HG03175 (cell line): ENCODE results near the gene RGP1.

Source experiments
- ATAC-seq: cut with Tn5 transposase; IDR thresholded peaks from one replicate; pipeline ENCODE4 v1.9.1; 2021; ENCODE audit warnings: mild to moderate bottlenecking, moderate library complexity; ENCODE audit not compliant: unreplicated experiment

The RGP1 gene

DNA sequence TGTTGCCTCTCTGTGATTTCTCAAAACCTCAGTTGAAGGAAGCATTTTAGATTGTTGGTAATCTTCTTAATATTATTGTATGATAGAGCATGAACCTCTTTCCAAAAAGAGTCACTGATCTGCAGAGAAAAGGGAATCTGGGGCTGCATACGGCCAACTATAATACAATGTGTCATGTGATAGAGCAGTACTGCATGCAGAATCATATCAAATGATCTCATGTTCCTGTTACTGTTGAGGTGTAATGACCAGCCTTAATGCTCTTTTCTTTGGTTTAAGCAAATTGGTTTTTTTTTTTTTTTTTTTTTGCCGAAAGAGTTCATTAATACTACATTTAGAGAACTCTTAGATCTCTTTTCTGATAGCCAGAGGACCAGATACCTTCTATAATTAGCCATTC lies 17.9 kb downstream of the RGP1 start:
- no peak for ATAC-seq

- no peak for ATAC-seq
Observed at GRCh38 chr9:35767458-35767857, 18.4 kb downstream of the RGP1 start.

- no peak for ATAC-seq
Observed at GRCh38 chr9:35769763-35770162, 20.7 kb downstream of the RGP1 start.

GRCh38 chr9:35771075-35771433 lies 22.0 kb downstream of the RGP1 start:
- ATAC-seq, result no peak

- ATAC-seq, result no peak
Observed at GRCh38 chr9:35771534-35771933, 22.4 kb downstream of the RGP1 start.

DNA sequence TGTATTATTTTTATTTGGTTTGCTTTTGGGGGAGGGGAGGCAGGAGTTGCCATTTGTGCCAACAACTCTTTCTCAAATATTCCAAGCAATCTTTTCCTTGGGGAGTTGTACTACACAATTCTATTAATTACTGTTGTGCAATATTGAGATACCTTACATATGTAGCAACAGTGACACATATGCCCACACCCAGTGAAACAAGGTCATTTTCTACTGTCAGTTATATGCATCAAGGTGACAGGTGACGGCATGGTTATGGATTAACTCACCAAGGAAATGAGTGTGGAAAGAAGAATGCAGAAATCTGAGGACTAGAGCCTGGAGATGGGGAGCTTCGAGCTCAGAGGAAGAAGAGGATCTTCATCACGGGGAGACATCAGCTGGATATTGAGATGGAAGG lies 22.9 kb downstream of the RGP1 start:
- ATAC-seq, result no peak

- ATAC-seq, result no peak
Observed at GRCh38 chr9:35774907-35775635, 26.0 kb downstream of the RGP1 start.

GRCh38 chr9:35776018-35776417 lies 26.9 kb downstream of the RGP1 start:
- no peak for ATAC-seq

- no peak for ATAC-seq
Observed at GRCh38 chr9:35778496-35778895, 29.4 kb downstream of the RGP1 start.

DNA sequence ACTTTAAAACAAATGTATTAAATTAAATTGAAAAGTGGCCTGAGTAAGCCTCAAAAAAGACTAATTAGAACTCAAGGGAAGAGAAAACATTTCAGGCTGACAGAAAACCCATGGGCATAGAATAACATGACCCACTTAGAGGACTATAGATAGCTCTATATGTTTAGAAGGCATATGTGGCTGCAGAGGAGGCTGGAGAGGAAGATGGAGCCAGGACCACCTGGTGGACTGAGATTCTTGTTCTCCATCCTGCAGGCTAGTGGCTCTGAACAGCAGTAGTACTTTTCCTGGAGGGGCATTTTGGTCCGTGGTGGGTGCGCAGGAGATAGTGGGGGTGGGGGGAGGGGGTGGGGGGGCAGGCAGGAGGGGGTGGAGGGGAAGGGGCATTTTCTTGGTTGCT lies 32.0 kb downstream of the RGP1 start:
- no peak for ATAC-seq

DNA sequence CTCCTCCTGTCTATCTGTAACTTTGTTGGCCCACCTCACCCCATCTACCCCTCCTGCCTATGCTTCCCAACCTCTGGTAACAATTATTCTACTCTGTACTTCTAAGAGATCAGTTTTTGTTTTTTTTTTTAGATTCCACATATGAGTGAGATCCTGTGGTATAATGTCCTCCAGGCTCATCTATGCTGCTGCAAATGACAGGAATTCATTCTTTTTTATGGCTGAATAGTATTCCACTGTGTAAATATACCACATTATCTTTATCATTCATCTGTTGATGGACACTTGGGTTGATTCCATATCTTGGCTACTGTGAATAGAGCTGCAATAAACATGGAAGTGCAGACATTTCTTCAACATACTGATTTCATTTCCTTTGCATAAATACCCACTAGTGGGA lies 34.3 kb downstream of the RGP1 start:
- no peak for ATAC-seq

- no peak for ATAC-seq
Observed at GRCh38 chr9:35789541-35789940, 40.5 kb downstream of the RGP1 start.

- no peak for ATAC-seq
Observed at GRCh38 chr9:35790025-35790384, 40.9 kb downstream of the RGP1 start.

- peak; percentile 55 for ATAC-seq
Observed at GRCh38 chr9:35790385-35791296, 41.6 kb downstream of the RGP1 start.

GRCh38 chr9:35791297-35791921 lies 42.3 kb downstream of the RGP1 start, which contains the start of gene NPR2:
Gene NPR2, plus strand, starts transcription at chr9:35791591. Its CDS starts 818 bp downstream, at chr9:35792409.
- no peak for ATAC-seq

DNA sequence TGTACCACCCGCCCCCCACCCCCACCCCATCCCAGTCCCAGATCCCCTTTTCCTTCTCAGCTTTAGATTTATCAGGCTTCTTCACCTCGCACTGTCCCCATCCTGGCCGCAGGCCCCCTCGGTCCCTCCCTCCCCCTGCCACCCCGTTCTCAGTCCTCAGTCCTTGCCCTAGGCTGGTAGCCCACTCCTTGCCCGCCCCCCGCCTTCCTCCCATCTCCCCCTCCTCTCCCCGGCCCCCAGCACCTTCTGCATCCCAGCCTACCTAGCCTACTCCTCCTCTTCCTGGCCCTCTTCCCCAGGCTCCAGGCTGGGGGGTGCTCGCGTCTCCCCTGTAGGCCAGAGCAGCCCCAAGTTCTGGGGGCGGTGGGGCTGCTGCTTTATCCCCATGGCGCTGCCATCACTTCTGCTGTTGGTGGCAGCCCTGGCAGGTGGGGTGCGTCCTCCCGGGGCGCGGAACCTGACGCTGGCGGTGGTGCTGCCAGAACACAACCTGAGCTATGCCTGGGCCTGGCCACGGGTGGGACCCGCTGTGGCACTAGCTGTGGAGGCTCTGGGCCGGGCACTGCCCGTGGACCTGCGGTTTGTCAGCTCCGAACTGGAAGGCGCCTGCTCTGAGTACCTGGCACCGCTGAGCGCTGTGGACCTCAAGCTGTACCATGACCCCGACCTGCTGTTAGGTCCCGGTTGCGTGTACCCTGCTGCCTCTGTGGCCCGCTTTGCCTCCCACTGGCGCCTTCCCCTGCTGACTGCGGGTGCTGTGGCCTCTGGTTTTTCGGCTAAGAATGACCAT lies 43.1 kb downstream of the RGP1 start:
- ATAC-seq, result no peak

DNA sequence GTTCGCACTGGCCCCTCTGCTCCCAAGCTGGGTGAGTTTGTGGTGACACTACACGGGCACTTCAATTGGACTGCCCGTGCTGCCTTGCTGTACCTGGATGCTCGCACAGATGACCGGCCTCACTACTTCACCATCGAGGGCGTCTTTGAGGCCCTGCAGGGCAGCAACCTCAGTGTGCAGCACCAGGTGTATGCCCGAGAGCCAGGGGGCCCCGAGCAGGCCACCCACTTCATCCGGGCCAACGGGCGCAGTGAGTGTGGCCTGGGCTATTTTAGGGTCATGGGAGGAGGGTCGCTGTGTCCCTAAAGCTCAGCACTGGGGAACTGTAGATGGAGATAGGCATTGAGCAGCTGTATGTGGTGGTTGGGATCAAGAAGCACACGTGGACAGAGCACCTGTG lies 43.7 kb downstream of the RGP1 start:
- no peak for ATAC-seq

- ATAC-seq, result no peak
Observed at GRCh38 chr9:35793461-35793860, 44.4 kb downstream of the RGP1 start.

- no peak for ATAC-seq
Observed at GRCh38 chr9:35795695-35796094, 46.6 kb downstream of the RGP1 start.

- ATAC-seq, result no peak
Observed at GRCh38 chr9:35797311-35798109, 48.4 kb downstream of the RGP1 start.
